ENCODE data around the gene MNT. TPM values are rescaled to one million over a fixed set of nuclear protein-coding genes. Genes with fewer than 3 reads are reported as not detected.

The MNT gene
- total and polyA plus RNA-seq, 9 of the 15 experiments (the other 6 are each of a cell fraction or from before 2014, with no cell fraction given) = 0.18 to 23.8 (median 5.3) TPM

DNA sequence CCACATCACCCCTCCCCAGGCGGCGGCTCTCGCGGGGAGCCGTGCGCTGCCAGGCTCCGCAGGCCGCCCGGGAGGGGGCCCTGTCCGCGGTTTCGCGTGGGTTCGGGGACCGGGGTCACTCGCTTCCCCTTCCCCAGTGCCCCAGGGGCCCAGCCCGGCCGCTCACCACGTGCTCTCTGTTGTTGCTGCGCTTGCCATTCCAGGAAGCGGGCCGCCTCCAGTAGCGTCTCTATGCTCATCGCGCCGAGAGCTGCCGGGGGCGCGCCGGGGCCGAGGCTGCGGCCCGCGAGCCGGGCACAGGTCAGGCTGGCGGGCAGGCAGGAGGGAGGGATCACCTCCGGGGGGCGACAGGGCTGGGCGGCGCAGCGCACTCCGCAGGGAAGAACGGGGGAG is 390 bp downstream of the MNT start:
- TSS peak; percentile 73 for BruUV-seq (replicated peaks)
- no peak overlapping the region for H2AFZ ChIP-seq (ENCODE audit: low read depth, low read length)
- TF ChIP-seq PHF20 (IDR thresholded peaks at IDR 0.05; ENCODE audit: partially characterized antibody) = no peak
- TF ChIP-seq ATF7 (IDR thresholded peaks at IDR 0.05) = no peak
- TF ChIP-seq TRIM28 (IDR thresholded peaks at IDR 0.05) = no peak
- peak; percentile 46; the same call in 1 of the 2 replicates for TF ChIP-seq SAFB (IDR thresholded peaks at IDR 0.05; ENCODE audit: borderline replicate concordance, low read depth, low read length)
- TF ChIP-seq DDX20 (tag; IDR thresholded peaks at IDR 0.05; ENCODE audit: low read depth) = no peak
- TF ChIP-seq, protein P1, sequence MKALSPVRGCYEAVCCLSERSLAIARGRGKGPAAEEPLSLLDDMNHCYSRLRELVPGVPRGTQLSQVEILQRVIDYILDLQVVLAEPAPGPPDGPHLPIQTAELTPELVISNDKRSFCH (CRISPR knock-in tag; IDR thresholded peaks at IDR 0.05) = no peak
- TF ChIP-seq, protein P1 (tag; IDR thresholded peaks at IDR 0.05) = no peak
- peak; percentile 96 for TF ChIP-seq CHD1 (IDR thresholded peaks at IDR 0.05; ENCODE audit: low read length)
- TF ChIP-seq, protein P2, sequence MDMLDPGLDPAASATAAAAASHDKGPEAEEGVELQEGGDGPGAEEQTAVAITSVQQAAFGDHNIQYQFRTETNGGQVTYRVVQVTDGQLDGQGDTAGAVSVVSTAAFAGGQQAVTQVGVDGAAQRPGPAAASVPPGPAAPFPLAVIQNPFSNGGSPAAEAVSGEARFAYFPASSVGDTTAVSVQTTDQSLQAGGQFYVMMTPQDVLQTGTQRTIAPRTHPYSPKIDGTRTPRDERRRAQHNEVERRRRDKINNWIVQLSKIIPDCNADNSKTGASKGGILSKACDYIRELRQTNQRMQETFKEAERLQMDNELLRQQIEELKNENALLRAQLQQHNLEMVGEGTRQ (CRISPR knock-in tag; IDR thresholded peaks at IDR 0.05) = peak; percentile 29; the same call in 1 of the 2 replicates
- TF ChIP-seq ZNF263 (CRISPR knock-in tag; IDR thresholded peaks at IDR 0.05; ENCODE audit: borderline replicate concordance) = peak; percentile 26; the same call in 1 of the 2 replicates
- TF ChIP-seq MXI1 (IDR thresholded peaks at IDR 0.05; ENCODE audit: low read depth, low read length) = no peak
- TF ChIP-seq PURB (CRISPR knock-in tag; IDR thresholded peaks at IDR 0.05; ENCODE audit: low read depth) = no peak
- no peak for TF ChIP-seq KAT8 (IDR thresholded peaks at IDR 0.05; ENCODE audit: low read depth)
- TF ChIP-seq SAP30 (IDR thresholded peaks at IDR 0.05; ENCODE audit: borderline replicate concordance, insufficient read depth, low read depth, low read length, poor library complexity, severe bottlenecking) = peak; percentile 80
- TF ChIP-seq, protein P3, sequence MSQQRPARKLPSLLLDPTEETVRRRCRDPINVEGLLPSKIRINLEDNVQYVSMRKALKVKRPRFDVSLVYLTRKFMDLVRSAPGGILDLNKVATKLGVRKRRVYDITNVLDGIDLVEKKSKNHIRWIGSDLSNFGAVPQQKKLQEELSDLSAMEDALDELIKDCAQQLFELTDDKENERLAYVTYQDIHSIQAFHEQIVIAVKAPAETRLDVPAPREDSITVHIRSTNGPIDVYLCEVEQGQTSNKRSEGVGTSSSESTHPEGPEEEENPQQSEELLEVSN (IDR thresholded peaks at IDR 0.05; ENCODE audit: borderline replicate concordance in 1 of 2, extremely low read depth in 1 of 2, insufficient read depth in 1 of 2, insufficient read length in 1 of 2, low read depth in 1 of 2, low read length in 1 of 2, poor library complexity in 1 of 2, severe bottlenecking in 1 of 2) = peak in 1 of 2 experiments; percentile 17
- TF ChIP-seq ZFX (CRISPR knock-in tag; IDR thresholded peaks at IDR 0.05) = peak; percentile 74
- peak in 1 of 2 experiments; percentile 29; a peak in 2 of 4 replicates for TF ChIP-seq FOXK2 (conservative IDR thresholded peaks at IDR 0.05 in 1 of 2, IDR thresholded peaks at IDR 0.05 in 1 of 2; ENCODE audit: low read depth in 2 of 2)
- TF ChIP-seq RBBP5 (IDR thresholded peaks at IDR 0.05; ENCODE audit: borderline replicate concordance, insufficient read depth, low read length, poor library complexity, severe bottlenecking) = peak; percentile 55
- TF ChIP-seq HNRNPL (IDR thresholded peaks at IDR 0.05; ENCODE audit: low read depth, low read length) = 0 out of 2 replicates have a peak, but pooled peaks have one; percentile 32

More for the DNA sequence above, 390 bp downstream of the MNT start:
- Histone ChIP-seq H3K36me3 (ENCODE audit: control insufficient read depth, insufficient read depth, low read length) (no peaks in the 10 kb centered on the region), H3K27me3 (ENCODE audit: control insufficient read depth in 2 of 2, insufficient read depth in 2 of 2, low read length in 2 of 2) (no peaks in the 10 kb centered on the region), H3K9me1 (ENCODE audit: control insufficient read depth, insufficient read depth, low read length) (peaks cover 3% of the 10 kb centered on the region), H3K4me3 (peak overlapping the region; percentile 91), H3K27ac (ENCODE audit: extremely low read depth, low read depth, low read length) (peak overlapping the region; percentile 100), H3K9ac (ENCODE audit: insufficient read depth in 1 of 2, low read depth in 2 of 2, low read length in 2 of 2) (peak overlapping the region; percentile 99), H3K4me1 (replicated peaks in 1 of 2; ENCODE audit: control insufficient read depth in 2 of 2, insufficient read depth in 2 of 2, low read length in 2 of 2) (peaks cover 31 to 65% of the 10 kb centered on the region in 2 experiments), H3K4me2 (ENCODE audit: insufficient read depth, low read length) (peak overlapping the region; percentile 95), H3K79me2 (ENCODE audit: control insufficient read depth, insufficient read depth, low read length) (peaks cover 44% of the 10 kb centered on the region), H4K20me1 (replicated peaks; ENCODE audit: control insufficient read depth, insufficient read depth, low read length) (0 out of 2 replicates have a peak, but pooled peaks cover 3% of the 10 kb centered on the region), H3K9me3 (replicated peaks; ENCODE audit: control insufficient read depth, insufficient read depth, low read depth, low read length) (no peaks in the 10 kb centered on the region)
- peak; percentile 20 to 70 (median 28) for DNase-seq (ENCODE audit: extremely low read depth in 1 of 4, low spot score in 3 of 4)
- WGBS (ENCODE audit: insufficient coverage, low coverage, missing lambda C conversion rate) = 1% methylated on average over 16 of the region's 43 CpGs
- intact Hi-C loops (cut with micrococcal nuclease) (no loop called here), in situ Hi-C loops (cut with MboI) (no loop called here)
- FAIRE-seq = no peak
- CTCF ChIA-PET (ENCODE audit: low intra/inter-chr PET ratio) = no interaction called here
- POLR2A ChIA-PET = interaction anchor here (0.6 kb wide), 2 partner anchors 9 to 717 kb away, joined by 3 to 4 read pairs; no protein-coding TSS in a partner anchor
- ATAC-seq = peak; percentile 3

Measured in K562 (cell line).